ENCODE results near the gene CAMK2B. TPM values are rescaled to one million over a fixed set of nuclear protein-coding genes. Genes with fewer than 3 reads are reported as not detected.

CAMK2B gene
- total and polyA plus RNA-seq, 2 experiments from 2014 or later = not detected

GRCh38 chr7:44292420-44292817 lies 33.0 kb downstream of the CAMK2B start (continued):
- TF ChIP-seq ZNF462 (CRISPR knock-in tag; IDR thresholded peaks at IDR 0.05) = no peak
- TF ChIP-seq NANOG (IDR thresholded peaks at IDR 0.05; ENCODE audit: borderline replicate concordance) = no peak
- TF ChIP-seq REST (IDR thresholded peaks at IDR 0.05; ENCODE audit: unreplicated experiment) = no peak

- no peak overlapping the region for H3K4me2 ChIP-seq
- no peaks in the 10 kb centered on the region for H3K79me2 ChIP-seq (replicated peaks; ENCODE audit: insufficient read depth)
- Mint-ChIP-seq H3K4me1 (peaks cover 15% of the 10 kb centered on the region; the same call in 2 of the 3 replicates), H3K27me3 (ENCODE audit: insufficient read depth, low read depth, poor library complexity) (peaks cover 2% of the 10 kb centered on the region), H3K27ac (no peak overlapping the region), H3K36me3 (ENCODE audit: low read depth) (no peaks in the 10 kb centered on the region), H3K9me3 (no peaks in the 10 kb centered on the region), H3K4me3 (no peak overlapping the region)
- no peak overlapping the region for H3K27ac ChIP-seq (ENCODE audit: low read depth)
- H3K27me3 ChIP-seq (ENCODE audit: insufficient read depth) = no peaks in the 10 kb centered on the region
- H3K36me3 ChIP-seq (ENCODE audit: insufficient read depth) = no peaks in the 10 kb centered on the region
- H3K4me1 ChIP-seq (ENCODE audit: insufficient read depth) = no peaks in the 10 kb centered on the region
- H4K20me1 ChIP-seq (replicated peaks; ENCODE audit: insufficient read depth) = no peaks in the 10 kb centered on the region
- H2AFZ ChIP-seq = no peak overlapping the region
- no peaks in the 10 kb centered on the region for H3K9me2 ChIP-seq (ENCODE audit: insufficient read depth)
- ATAC-seq (no peak), DNase-seq (ENCODE audit: low spot score) (no peak)
- no peaks in the 10 kb centered on the region for H3F3A ChIP-seq (replicated peaks; ENCODE audit: low read depth)
- H3K4me3 ChIP-seq = no peak overlapping the region
- TF ChIP-seq ZNF114 (CRISPR knock-in tag; IDR thresholded peaks at IDR 0.05) = no peak
- TF ChIP-seq ZNF462 (CRISPR knock-in tag; IDR thresholded peaks at IDR 0.05) = no peak
- no peak for TF ChIP-seq EZH2phosphoT487 (IDR thresholded peaks at IDR 0.05; ENCODE audit: unreplicated experiment)
Observed at GRCh38 chr7:44291733-44292419, 33.5 kb downstream of the CAMK2B start.

Data from GM23338 (cell line).